Parathyroid adenoma (tissue), 2 donors: ENCODE data around the gene CCSER1.

Experiments used
- H2AFZ ChIP-seq: fragments of 300-600 bp; sonication (generic); one replicate; pipeline ENCODE4 v1.7.0; 2017; ENCODE audit warnings: antibody characterized with exemption, mild to moderate bottlenecking
- H3K27ac ChIP-seq: fragments of 300-600 bp; sonication (generic); one replicate; pipeline ENCODE4 v1.7.0; 2017
- H3K27me3 ChIP-seq: fragments of 300-600 bp; sonication (generic); one replicate; pipeline ENCODE4 v1.7.0; 2017; ENCODE audit warnings: low read length; ENCODE audit not compliant: control insufficient read depth, insufficient read depth
- H3K36me3 ChIP-seq: fragments of 300-600 bp; sonication (generic); one replicate; pipeline ENCODE4 v1.7.0; 2017; ENCODE audit warnings: low read length; ENCODE audit not compliant: control insufficient read depth, insufficient read depth
- H3K4me1 ChIP-seq: fragments of 300-600 bp; sonication (generic); one replicate; pipeline ENCODE4 v1.7.0; 2017; ENCODE audit warnings: control low read depth
- H3K4me2 ChIP-seq: fragments of 300-600 bp; sonication (generic); one replicate; pipeline ENCODE4 v1.7.0; 2017; ENCODE audit warnings: low read length
- H3K4me3 ChIP-seq: fragments of 300-600 bp; sonication (generic); one replicate; pipeline ENCODE4 v1.7.0; 2017; ENCODE audit warnings: low read depth, low read length
- H3K79me2 ChIP-seq: fragments of 300-600 bp; sonication (generic); one replicate; pipeline ENCODE4 v1.7.0; 2017; ENCODE audit warnings: control low read depth
- H3K9ac ChIP-seq: fragments of 300-600 bp; sonication (generic); one replicate; pipeline ENCODE4 v1.7.0; 2017; ENCODE audit warnings: mild to moderate bottlenecking
- H3K9me3 ChIP-seq: fragments of 300-600 bp; sonication (generic); one replicate; pipeline ENCODE4 v1.7.0; 2017; ENCODE audit warnings: low read length; ENCODE audit not compliant: control insufficient read depth
- CTCF ChIP-seq: fragments of 300-600 bp; sonication (generic); IDR thresholded peaks from one replicate; pipeline ENCODE4 v1.7.0; 2017; ENCODE audit warnings: antibody characterized with exemption, mild to moderate bottlenecking
- donor health status: primary hyperparathyroidism.

CCSER1 gene

DNA sequence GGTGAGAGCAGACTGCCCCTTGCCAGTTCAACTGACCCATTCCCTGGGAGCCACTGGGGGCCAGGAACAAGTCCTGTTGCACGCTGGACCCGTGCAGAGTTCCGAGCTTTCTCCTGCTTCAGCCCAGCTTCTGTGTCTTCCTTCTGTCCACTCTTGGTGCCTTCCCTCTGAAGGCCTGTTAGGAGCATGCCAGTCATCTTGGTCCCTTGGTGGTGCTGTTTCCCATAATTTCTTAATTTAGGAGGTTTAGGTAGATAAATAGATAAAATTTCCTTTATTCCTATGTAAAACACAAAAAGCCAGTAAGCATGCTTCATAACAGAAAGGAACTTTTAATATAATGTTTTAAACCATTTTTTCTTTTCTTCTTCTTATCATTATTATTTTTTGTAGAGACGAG is 672.7 kb downstream of the CCSER1 start:
- Histone ChIP-seq H3K36me3 (no peaks in the 10 kb centered on the region), H3K4me3 (no peak overlapping the region)

GRCh38 chr4:90815569-90815968 is 688.4 kb downstream of the CCSER1 start:
- Histone ChIP-seq H3K4me1 (no peaks in the 10 kb centered on the region), H3K9me3 (no peaks in the 10 kb centered on the region), H2AFZ (no peak overlapping the region), H3K9ac (no peak overlapping the region), H3K27ac (no peak overlapping the region), H3K4me2 (no peak overlapping the region), H3K79me2 (no peaks in the 10 kb centered on the region), H3K36me3 (no peaks in the 10 kb centered on the region), H3K4me3 (no peak overlapping the region), H3K27me3 (no peaks in the 10 kb centered on the region)
- TF ChIP-seq CTCF: no peak

More for the DNA sequence above, 672.7 kb downstream of the CCSER1 start:
- H3K9ac ChIP-seq: no peak overlapping the region
- H3K4me1 ChIP-seq: no peaks in the 10 kb centered on the region
- no peak overlapping the region for H2AFZ ChIP-seq
- no peak overlapping the region for H3K27ac ChIP-seq
- H3K4me2 ChIP-seq: no peak overlapping the region
- H3K79me2 ChIP-seq: no peaks in the 10 kb centered on the region
- H3K27me3 ChIP-seq: no peaks in the 10 kb centered on the region
- no peak for TF ChIP-seq CTCF
- no peaks in the 10 kb centered on the region for H3K9me3 ChIP-seq

DNA sequence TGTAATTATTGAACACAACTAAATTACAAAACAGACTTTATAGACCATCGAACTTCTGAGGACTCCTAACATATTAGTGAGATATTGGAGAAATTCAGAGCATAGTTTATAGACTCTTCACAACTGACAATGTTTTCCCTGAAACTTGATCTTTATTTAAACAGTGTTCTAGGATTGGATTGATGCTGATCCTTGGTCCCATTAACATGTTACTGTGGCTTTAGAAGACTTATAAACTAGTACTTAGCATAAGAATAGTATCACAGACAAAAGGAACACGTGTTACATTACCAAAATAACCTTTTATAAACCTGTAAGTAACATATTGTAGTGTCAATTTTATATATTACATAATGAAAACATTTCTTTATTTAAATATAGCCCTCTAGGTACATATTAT is 689.6 kb downstream of the CCSER1 start:
- Histone ChIP-seq H3K9me3 (no peaks in the 10 kb centered on the region), H3K79me2 (no peaks in the 10 kb centered on the region), H3K27me3 (no peaks in the 10 kb centered on the region), H3K4me1 (no peaks in the 10 kb centered on the region), H2AFZ (no peak overlapping the region), H3K4me2 (no peak overlapping the region), H3K36me3 (no peaks in the 10 kb centered on the region), H3K27ac (no peak overlapping the region), H3K4me3 (no peak overlapping the region), H3K9ac (no peak overlapping the region)
- no peak for TF ChIP-seq CTCF

DNA sequence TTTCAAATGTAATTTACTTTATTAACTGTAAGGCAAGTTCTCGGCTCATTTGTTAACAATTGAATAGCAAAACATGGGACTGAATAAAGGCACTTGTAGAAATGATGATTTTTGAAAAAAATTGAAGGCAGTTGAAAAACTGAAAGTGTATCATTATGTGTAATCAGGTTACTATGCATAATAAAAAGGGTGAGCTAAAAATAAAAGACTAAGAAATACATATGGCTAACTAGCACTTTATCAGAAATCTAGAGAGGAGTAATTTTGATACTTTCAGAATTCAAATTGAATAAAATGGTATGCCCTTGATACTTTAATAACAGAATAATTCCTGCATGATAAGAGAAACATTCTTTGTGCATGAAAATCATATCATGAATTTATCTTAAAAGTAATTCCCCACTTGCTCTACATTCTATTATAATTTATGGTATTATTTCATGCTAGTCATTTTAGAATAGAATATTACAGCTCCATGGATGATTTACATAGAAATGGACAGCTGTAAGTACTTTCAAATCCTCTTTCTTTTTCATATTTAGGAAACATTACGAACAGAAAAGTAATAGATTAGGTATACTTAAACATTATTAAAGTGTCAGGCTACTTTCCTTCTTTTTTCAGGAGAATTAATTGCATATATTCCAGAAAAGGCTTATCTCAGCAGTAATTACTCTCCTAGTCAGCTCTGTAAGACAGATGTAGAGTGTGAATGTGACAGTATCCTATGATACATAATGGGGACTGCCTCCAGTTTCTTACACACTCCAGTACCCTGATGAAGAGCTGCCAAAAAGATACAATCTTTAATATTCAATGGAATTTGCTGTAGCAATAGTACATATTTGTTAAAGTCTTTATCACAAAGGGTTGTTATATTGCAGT is 697.3 kb downstream of the CCSER1 start:
- TF ChIP-seq CTCF: no peak
- Histone ChIP-seq H3K4me1 (peaks cover 3% of the 10 kb centered on the region), H3K4me2 (no peak overlapping the region), H3K27me3 (no peaks in the 10 kb centered on the region), H3K27ac (no peak overlapping the region), H3K9me3 (no peaks in the 10 kb centered on the region), H3K9ac (no peak overlapping the region), H3K36me3 (no peaks in the 10 kb centered on the region), H2AFZ (no peak overlapping the region), H3K79me2 (no peaks in the 10 kb centered on the region), H3K4me3 (no peak overlapping the region)

GRCh38 chr4:90825849-90826248 is 698.7 kb downstream of the CCSER1 start:
- Histone ChIP-seq H3K27me3 (no peaks in the 10 kb centered on the region), H3K9me3 (no peaks in the 10 kb centered on the region), H3K4me3 (no peak overlapping the region), H3K9ac (no peak overlapping the region), H3K4me2 (no peak overlapping the region), H3K79me2 (no peaks in the 10 kb centered on the region), H3K36me3 (no peaks in the 10 kb centered on the region), H2AFZ (no peak overlapping the region), H3K27ac (no peak overlapping the region), H3K4me1 (peaks cover 3% of the 10 kb centered on the region)
- TF ChIP-seq CTCF: no peak
